HK-2 (cell line): ENCODE measurements around the gene SHKBP1.
"Not testable (repeated sequence)": the region's sequence is repeated elsewhere in the genome, so short reads cannot be mapped to it uniquely, and the experiment has no call there.

Experiments
- DNase-seq: peaks from one replicate; pipeline ENCODE4 v3.0.0-alpha.2; 2018; ENCODE audit not compliant: unreplicated experiment

The SHKBP1 gene

GRCh38 chr19:40614622-40615411, 38.1 kb downstream of the SHKBP1 start:
- no peak for DNase-seq

- DNase-seq, result no peak
Measured at GRCh38 chr19:40616178-40616577, 39.5 kb downstream of the SHKBP1 start.

GRCh38 chr19:40616941-40617340, 40.3 kb downstream of the SHKBP1 start:
- no peak for DNase-seq

- no peak for DNase-seq
Measured at GRCh38 chr19:40617961-40618360, 41.3 kb downstream of the SHKBP1 start.

- no peak for DNase-seq
Measured at GRCh38 chr19:40619333-40620160, 42.9 kb downstream of the SHKBP1 start.

- no peak for DNase-seq
Measured at GRCh38 chr19:40620161-40620485, 43.5 kb downstream of the SHKBP1 start.

- no peak for DNase-seq
Measured at GRCh38 chr19:40621283-40621682, 44.6 kb downstream of the SHKBP1 start.

- DNase-seq, result no peak
Measured at GRCh38 chr19:40621966-40622772, 45.5 kb downstream of the SHKBP1 start.

- no peak for DNase-seq
Measured at GRCh38 chr19:40622773-40623075, 46.1 kb downstream of the SHKBP1 start.

GRCh38 chr19:40623403-40624251, 47.0 kb downstream of the SHKBP1 start:
- no peak for DNase-seq

GRCh38 chr19:40624369-40625153, 47.9 kb downstream of the SHKBP1 start:
- DNase-seq, result not testable (repeated sequence)

- no peak for DNase-seq
Measured at GRCh38 chr19:40625406-40626120, 48.9 kb downstream of the SHKBP1 start.

- no peak for DNase-seq
Measured at GRCh38 chr19:40626918-40627317, 50.2 kb downstream of the SHKBP1 start.

GRCh38 chr19:40627486-40628279, 51.0 kb downstream of the SHKBP1 start:
- DNase-seq, result no peak

- no peak for DNase-seq
Measured at GRCh38 chr19:40629346-40629745, 52.7 kb downstream of the SHKBP1 start.

- DNase-seq, result no peak
Measured at GRCh38 chr19:40630571-40631160, 54.0 kb downstream of the SHKBP1 start.

- no peak for DNase-seq
Measured at GRCh38 chr19:40632311-40633036, 55.8 kb downstream of the SHKBP1 start.

- no peak for DNase-seq
Measured at GRCh38 chr19:40633207-40633606, 56.5 kb downstream of the SHKBP1 start.
